SKM-1 treated with dmso at 0.1 percent for 144 hours (cell line): Measurements from ENCODE around the gene COL4A6.
"Not testable (repeated sequence)": the region's sequence is repeated elsewhere in the genome, so short reads cannot be mapped to it uniquely, and the experiment has no call there.

ENCODE experiments used
- DNase-seq: peaks from one replicate; lab custom pipeline; 2025; ENCODE audit not compliant: unreplicated experiment; lab: John Stamatoyannopoulos, UW

COL4A6 gene

DNA sequence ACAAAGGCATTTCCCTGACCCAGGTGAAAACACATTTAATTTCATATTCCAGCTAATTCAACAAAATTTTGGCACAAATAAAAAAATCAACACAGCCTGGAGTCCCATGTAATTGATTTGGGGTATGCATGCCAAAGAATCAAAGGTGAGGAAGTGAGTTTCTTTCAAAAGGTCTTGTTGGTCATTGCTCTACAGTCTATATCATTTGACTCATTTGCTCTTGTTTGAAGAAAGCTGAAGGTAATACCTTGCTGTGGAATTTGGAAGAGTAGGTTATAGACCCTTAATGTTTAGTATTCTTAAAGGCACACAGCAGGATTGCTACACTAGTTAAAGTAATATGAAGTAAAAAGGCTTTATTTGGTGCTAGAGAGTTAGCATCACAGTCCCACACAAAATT is 25.4 kb downstream of the COL4A6 start:
- no peak for DNase-seq

DNA sequence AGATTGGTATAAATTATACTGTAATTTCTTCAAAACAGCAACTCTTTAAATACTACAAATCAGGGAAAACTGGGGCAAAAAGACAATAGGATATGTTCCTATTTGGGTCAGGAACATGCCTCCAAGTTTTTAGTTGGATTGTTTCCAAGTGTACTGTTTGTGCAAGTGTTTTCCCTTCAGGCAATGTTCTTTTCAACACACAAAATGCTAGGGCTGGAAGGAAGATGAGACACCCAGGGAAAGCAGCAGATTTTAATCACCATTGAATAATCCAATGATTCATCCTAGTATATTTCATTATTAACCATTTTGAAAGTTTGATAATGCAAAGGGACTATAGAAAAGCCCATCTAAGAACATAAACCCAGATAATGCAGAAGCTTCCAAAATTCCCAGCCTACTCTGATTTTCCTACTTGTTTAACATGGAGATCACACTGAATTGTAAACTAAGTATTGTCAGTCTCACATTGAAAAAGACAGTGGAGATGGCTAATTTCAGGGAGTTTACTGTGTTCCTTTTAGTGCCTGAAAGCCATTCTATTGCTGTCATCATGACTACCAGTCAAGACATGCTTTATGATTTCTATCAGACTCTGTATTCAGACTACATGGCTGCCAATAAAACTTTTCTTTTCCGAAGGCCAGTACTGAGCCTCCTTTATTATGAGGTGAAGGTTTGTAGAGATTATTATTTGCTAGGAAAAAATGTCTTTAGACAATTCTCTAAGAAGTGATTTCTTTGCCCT is 38.6 kb downstream of the COL4A6 start:
- DNase-seq = no peak

DNA sequence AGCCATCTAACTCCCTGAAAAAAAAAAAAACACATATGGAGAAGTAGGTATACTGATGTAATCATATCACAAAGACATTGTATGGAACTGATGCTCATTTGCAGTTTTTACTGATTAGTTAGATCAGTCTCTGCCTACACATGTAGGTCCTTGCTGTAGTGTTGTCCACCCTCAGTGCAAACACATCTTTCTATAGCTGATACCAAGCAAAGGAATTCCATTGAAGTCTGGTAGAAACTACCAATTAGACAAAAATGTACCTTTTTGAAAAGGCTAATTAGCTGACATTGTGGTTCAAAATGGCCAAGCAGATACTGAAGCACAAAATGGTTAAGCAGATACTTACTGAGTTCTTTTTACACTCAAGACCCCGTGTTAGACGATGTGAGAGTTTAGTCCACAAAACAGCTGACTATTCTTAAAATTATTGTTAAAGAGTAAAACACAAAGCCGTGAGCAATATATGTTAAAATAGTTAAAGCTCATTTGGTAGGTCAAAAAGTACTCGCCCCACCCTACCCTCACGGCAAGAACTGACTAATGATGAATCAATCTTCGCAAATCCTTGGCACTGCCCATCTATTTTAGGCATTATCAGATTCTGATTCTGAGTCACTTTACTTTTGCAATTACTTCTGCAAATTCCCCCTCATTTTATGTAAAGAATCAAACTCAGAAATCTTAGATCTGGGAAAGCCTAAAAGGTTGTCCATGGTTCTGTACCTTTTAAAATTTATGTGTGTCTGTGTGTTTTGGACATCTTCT is 40.4 kb downstream of the COL4A6 start:
- DNase-seq = no peak

DNA sequence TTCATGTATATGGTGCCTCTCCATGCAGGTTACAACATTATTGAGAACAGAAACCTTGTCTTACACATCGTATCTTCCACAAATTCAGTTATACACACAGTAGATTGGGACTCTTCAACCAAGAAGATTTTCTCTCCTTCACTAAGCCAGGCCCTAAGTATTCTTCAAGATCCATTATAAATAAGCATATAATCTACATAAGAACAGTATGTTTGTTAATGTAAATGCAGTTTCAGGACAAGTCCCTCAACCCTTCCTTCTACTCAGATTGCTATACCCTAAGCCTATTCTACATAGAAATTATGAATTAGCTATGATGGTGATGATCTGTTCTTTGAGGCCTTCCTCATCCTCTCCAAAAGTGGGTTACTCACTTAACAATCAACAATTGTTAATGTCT is 41.2 kb downstream of the COL4A6 start:
- DNase-seq = no peak

DNA sequence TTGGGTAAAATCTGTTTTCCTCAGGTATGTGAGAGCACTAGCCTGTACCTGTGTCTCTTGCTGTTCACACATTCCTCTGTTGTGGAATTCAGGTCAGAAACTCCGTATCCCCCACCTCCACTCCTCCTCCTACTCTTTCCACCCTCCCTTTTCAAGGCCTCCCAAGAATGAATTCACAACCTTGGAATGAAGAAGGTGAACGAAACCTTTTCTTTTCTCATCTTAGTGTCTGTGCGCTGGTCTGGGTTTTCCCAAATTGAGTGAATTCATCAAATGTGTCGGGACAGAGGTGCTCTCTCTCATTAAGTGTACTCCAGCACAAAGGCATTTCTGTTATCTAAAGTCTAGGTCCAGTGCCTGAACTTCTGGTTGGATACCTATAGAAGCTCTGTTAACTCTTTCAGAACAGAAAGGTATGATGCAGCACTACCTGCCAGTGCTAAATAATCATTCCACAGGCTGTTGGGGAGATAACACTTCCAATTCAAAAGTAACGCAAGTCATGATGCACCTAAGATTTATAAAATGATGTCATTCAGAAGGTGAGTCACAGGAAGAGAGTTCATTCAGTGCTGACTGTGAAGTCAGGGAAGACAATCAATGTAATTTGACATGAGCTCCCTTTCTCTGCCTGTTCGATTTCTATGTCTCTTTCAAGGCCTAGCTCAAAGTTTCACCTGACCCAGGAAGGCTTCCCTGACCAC is 41.9 kb downstream of the COL4A6 start:
- DNase-seq = no peak

DNA sequence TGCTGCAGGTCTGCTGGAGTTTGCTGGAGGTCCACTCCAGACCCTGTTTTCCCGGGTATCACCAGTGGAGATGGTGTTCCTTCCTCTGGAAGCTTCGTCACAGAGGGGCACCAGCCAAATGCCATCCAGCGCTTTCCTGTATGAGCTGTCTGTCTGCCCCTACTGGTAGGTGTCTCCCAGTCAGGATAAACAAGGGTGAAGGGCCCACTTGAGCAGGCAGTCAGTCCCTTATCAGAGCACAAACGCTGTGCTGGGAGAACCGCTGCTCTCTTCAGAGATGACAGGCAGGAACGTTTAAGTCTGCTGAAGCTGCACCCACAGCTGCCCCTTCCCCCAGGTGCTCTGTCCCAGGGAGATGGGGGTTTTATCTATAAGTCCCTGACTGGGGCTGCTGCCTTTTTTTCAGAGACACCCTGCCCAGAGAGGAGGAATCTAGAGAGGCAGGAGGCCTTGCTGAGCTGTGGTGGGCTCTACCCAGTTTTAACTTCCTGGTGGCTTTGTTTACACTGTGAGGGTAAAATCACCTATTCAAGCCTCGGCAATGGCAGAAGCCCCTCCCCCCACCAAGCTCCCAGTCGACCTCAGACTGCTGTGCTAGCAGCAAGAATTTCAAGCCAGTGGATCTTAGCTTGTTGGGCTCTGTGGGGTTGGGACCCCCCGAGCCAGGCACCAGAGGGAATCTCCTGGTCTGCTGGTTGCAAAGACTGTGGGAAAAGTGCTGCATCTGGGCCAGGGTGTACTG is 47.1 kb downstream of the COL4A6 start:
- DNase-seq = not testable (repeated sequence)

DNA sequence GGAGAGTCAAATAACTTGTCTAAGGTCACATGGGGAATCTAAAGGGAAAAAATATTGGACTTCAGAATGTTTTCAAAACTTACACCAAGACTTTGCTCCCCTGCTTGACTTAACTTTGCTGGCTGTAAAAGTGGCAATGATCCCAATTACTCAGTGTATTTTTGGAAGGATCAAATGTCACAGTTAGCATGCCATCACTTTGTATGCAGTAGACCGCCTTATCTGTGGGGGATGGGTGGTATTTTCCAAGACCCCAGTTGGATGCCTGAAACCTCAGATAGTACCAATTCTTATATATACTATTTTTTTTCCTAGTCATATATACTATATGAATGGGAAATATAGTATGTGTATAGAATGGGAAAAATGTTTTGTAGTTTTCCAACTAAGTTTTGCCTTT is 53.4 kb downstream of the COL4A6 start:
- no peak for DNase-seq

DNA sequence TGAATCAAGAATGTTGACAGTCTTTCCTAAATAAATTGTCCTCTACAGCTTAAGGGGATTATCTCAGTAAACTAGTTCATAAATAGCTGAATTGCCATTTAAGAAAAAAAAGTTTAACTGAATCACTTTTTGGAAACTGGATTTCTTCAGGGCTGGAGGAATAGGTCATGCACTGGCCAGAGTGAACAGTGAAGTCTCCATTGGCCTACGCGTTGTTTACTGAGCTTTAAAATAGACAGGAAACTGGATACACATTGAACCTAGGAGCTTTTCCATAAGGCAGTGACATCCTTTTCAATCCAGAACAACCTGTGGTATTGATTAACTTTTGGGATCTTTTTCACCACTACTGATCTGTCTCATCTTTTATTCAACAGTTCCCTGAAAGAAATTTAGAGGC is 58.0 kb downstream of the COL4A6 start:
- no peak for DNase-seq

DNA sequence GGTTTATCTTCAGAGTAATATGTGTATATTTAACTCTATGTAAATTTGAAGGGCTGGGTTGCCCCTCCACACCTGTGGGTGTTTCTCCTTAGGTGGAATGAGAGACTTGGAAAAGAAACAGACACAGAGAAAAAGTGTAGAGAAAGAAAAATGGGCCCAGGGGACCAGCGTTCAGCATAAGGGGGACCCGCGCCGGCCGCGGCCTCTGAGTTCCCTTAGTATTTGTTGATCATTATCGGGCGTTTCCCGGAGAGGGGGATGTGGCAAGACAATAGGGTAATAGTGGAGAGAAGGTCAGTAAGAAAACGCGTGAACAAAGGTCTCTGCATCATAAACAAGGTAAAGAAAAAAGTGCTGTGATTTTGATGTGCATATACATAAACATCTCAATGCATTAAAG is 61.4 kb downstream of the COL4A6 start:
- DNase-seq = not testable (repeated sequence)

DNA sequence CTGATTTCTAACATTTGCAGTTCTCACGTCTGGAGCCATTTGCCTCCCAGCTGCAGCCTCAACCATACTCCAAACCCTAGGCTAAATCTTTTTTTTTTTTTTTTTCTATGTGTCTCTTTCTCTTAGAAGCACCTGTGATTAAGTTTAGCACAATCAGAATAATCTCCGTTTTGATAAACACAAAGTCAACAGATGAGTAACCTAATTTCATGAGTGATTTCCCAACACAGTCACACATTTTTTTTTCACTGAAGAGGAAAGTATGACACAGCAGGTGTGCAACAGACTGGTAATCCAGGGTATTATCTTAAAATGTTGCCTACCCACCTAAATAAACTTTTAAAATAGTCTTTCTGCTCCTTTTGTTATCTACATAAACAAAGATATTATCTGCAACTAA is 62.6 kb downstream of the COL4A6 start:
- not testable (repeated sequence) for DNase-seq

DNA sequence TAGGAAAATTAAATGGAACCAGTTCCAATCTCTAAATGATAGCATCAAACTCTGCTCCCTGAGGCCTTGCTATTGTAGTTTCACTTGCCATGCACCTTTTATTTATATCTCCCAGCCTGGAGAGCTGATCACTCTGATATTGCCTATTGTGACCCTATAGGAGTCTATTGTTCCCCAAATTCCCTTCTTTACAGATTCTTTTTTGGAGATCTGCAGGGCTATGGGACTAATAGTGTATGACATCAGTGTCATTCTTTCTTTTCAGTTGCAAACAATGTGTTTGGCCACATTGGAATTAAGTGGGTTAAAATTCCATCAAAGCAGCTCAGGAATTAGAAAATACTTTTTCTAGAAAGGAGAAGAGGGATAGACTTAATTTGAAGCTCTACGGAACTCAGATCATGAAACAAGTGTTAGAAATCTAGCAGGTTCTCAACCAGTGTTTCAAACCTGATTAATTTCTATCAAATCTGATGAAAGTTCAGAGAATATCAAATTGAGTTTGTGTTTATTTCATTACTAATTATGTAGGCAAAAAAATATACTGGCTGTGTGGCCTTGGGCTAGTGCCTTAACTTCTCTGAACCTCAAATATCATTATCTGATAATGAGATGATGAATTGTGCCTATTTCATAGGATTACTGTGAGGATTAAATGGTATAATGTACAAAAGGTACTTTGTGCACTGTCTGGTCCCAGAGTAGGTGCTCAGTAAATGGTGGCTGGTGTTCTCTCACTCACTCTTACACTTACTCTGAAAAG is 71.4 kb downstream of the COL4A6 start:
- no peak for DNase-seq

DNA sequence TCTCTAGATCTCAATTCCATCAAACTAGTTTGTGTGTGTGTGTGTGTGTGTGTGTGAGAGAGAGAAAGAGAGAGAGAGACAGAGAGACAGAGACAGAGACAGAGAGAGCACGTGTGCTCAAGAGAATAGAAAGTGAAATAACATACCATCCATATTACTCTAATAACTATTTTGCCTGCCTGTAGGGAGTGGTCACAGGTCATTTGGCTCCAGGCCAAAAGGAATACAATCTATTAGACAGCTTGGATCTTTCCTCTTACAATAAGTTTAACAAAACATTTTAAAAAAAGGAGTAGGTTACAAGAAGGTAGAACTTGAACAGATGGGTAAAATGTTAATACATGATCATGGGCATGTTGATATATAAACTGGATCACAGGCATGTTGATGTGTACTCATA is 76.2 kb downstream of the COL4A6 start:
- no peak for DNase-seq

DNA sequence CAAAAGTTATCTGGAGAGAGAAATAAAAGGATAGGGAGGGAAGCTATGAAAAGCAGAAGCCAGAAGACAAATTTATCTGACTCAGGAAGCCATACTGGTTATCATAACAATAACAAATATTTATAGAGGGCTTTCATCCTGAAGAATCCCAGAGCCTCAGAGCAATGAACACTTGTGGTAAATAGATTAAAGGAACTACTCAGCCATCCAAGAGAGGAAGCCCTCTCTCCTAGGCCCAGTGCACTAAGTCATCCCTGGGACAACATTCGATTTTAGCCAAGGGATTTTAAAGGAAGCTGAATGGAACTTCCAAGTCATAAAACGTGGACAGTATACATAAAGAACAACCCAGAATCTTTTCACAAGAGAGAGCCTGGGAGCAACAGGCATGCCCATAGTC is 76.9 kb downstream of the COL4A6 start:
- DNase-seq = no peak

DNA sequence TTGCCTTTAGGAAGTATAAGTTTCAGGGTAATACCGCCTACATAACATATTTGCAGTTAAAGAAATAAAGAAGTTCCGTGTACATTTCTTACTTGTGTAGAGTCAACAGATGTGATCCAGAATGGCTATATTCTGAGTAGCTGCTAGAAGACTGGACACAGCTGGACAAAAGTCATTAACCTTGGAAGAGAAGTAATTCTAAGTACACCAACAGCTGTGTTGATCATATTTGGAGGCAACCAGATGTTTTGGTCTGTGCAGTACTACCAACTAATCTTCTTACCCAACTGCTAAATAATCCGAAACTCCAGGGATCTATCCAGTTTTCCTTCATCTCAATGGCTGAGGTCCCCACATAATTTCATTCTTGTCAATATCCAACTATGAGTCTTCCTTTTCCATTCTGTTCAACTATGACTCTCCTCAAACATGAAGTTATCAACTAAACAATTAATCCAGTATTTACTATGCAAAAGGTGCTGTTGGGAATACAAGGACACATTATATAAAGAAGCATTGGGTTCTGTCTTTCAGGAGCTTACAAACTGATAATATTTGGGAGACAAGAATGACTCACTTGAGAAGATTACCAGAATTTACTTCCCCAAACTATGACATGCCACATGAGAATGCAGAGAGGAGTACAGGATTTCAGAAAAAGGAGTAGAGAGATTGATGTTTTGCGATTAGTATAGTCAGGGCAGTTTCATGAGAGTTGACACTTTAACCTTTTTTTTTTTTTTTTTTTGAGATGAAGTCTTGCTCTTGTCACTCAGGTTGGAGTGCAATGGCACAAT is 78.2 kb downstream of the COL4A6 start:
- no peak for DNase-seq

DNA sequence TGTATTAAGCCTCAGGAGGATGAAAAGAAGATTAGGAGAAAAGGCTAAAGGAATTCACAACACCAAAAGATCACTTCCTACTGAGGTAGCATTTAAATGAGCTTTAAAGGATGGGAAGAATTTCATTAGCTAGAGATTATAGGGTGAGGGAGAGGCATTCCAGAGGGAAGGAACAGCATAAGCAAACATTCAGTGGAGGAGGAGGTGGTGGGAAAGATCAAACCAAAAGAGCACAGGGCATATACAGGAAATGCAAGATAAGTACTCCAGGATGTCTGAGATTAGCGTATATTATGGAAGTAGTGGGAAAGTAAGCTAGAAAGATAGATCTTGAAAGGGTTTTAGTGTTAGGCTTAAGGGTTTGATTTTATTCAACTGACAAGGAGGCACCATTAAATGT is 84.8 kb downstream of the COL4A6 start:
- no peak for DNase-seq

DNA sequence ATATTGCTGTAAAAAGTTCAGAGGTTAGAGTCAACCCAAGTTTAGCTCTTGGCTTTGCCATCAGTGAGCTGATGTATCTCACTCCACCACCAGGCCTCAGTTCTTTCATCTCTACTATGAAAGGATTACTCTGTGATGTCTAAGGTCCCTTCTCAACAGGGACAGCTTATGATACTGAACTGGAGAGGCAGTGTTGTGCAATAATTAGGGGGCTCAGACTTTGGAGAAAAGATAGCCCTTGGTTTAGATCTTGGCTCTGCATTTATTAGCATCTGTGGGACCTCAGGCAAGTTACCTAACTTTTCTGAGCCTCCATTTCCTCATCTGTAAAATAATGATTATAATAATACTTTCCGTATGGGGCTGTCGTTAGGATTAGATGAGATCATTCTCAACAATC is 89.0 kb downstream of the COL4A6 start:
- DNase-seq = no peak

DNA sequence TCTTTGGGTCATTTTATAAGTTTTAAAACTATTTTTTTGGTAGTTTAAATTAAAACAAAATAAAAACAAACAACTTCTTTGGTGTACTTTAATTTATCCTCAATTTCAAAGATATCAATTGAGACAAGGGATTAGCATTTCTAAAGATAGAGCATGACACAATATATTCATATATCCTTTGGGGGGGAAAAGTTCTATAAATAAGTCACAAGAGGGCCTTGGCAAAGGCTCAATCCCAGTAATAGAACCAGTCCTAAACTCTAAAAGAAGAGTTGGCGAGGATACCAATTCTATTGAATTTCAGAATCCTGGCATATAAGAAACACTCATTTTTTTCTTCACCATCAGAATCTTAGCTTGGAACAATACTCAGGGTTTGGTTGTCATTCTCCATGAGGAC is 89.7 kb downstream of the COL4A6 start:
- no peak for DNase-seq

DNA sequence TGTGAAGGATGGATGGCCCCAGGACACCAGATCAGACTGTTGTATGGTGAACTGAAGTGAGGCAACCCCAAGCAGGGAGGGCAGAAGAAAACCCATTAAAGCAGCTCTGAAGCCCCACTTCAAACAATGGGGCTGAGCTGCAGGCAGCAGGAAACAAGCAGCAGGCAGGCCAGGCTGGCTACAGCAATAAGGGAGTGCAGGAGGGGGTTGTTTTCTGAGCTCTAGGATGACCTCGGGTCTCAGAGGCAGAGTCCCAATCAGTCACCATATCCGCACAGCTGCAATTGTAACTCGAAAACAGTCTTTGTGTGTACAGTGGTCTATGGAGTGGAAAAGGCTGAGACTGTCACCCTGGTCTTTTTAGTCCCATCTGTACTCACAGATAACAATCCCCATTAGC is 90.4 kb downstream of the COL4A6 start:
- DNase-seq = no peak

DNA sequence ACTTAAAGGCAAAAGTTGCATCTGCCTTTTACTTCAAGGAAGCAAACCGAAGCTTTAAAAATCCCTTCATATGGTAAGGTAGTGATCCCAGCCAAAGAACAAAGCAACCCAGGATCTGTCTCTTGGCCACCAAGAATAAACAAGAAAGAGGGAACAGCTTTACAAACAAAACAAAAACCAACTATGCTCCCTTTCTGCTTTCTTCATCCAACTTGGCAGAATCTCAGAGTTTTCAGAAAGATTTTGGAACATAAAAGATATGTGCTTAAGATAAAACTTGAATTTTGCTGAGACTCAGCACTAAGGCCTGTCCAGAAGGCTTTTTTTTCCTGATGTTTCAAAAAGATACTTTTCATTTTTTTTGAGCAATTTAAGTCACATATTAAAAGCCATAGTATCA is 94.0 kb downstream of the COL4A6 start:
- no peak for DNase-seq

DNA sequence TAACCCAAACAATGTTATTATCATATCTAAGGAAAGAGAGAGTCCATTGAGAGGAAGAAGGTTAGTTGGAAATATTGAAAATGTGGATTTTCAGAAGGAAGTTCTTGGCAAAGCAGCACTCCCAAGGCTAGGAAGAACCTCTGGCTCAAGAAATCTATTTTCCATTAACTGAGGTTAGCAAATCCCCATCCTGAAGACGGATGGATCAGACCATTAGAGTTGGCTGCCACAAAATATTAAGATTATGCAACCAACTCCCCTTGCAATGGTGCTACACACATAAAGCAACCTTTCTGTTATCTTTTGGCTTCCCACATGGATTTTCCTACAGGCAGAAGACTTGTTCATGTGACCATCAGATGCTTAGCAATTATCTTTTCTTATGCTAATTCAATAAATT is 96.3 kb downstream of the COL4A6 start:
- no peak for DNase-seq
